Urinary bladder (tissue), 4 donors: Measurements from ENCODE around the gene EXOSC6. TPM values are rescaled to one million over a fixed set of nuclear protein-coding genes. Genes with fewer than 3 reads are reported as not detected.
A peak's percentile ranks its signal among the peaks of the same experiment; 100 is the strongest.
"Not testable (repeated sequence)": the region's sequence is repeated elsewhere in the genome, so short reads cannot be mapped to it uniquely, and the experiment has no call there.

Experiments
- DNase-seq: peaks from one replicate; pipeline ENCODE4 v3.0.0-alpha.2; 2015; ENCODE audit errors: extremely low spot score
- H3K27ac ChIP-seq: one replicate; pipeline ENCODE4 v1.5.1; 2013; ENCODE audit warnings: low read depth, mild to moderate bottlenecking, moderate library complexity
- H3K36me3 ChIP-seq: one replicate; pipeline ENCODE4 v1.6.1; 2013; ENCODE audit warnings: mild to moderate bottlenecking, moderate library complexity; ENCODE audit not compliant: insufficient read depth
- H3K4me1 ChIP-seq: one replicate; pipeline ENCODE4 v1.6.1; 2013; ENCODE audit warnings: mild to moderate bottlenecking, moderate library complexity; ENCODE audit not compliant: insufficient read depth
- H3K4me3 ChIP-seq: one replicate; pipeline ENCODE4 v1.5.1; 2013; ENCODE audit warnings: low read depth, low read length
- WGBS: extraction: QIAGEN DNeasy Blood & Tissue Kit; methylation state at CpG from one replicate; pipeline ENCODE4 v1.1.7; 2013; 5-methylcytosine and 5-hydroxymethylcytosine counted together
- polyA plus RNA-seq: library from polyadenylated mRNA; stranded (reverse); fragments of 200-250 nt; gene quantifications from one replicate; pipeline ENCODE4 v1.2.3, GENCODE V29; 2013
- total RNA-seq: library from RNA; depleted of rRNA; stranded (reverse); fragments of >200 nt; gene quantifications from one replicate; pipeline ENCODE4 v1.2.3, GENCODE V29; 2014
- donor health status: healthy with polysubstance abuse.
- donor health status: healthy.

The EXOSC6 gene
- total and polyA plus RNA-seq, 2 donors, result 11.1 to 35.5 TPM

- no peak for DNase-seq
- peaks cover 15% of the 10 kb centered on the region for H3K36me3 ChIP-seq
- 94% methylated on average over 12 of the region's 12 CpGs for WGBS
These were observed 17.7 kb upstream of the EXOSC6 start for GRCh38 chr16:70269471-70269870.

GRCh38 chr16:70267922-70268321 is 16.2 kb upstream of the EXOSC6 start:
- H3K4me1 ChIP-seq, H3K4me3 ChIP-seq, DNase-seq, H3K27ac ChIP-seq: not testable (repeated sequence)
- peaks cover 15% of the 10 kb centered on the region for H3K36me3 ChIP-seq
- WGBS, result 92% methylated on average over 10 of the region's 10 CpGs

More at GRCh38 chr16:70269471-70269870, 17.7 kb upstream of the EXOSC6 start:
- H3K4me1 ChIP-seq, result no peaks in the 10 kb centered on the region
- H3K4me3 ChIP-seq, result no peak overlapping the region
- no peak overlapping the region for H3K27ac ChIP-seq

- no peaks in the 10 kb centered on the region for H3K4me1 ChIP-seq
- H3K27ac ChIP-seq, result no peak overlapping the region
- no peak overlapping the region for H3K4me3 ChIP-seq
- H3K36me3 ChIP-seq, result peaks cover 14% of the 10 kb centered on the region
- WGBS, result 51% methylated on average over 6 of the region's 6 CpGs
- no peak for DNase-seq
These were observed 15.8 kb upstream of the EXOSC6 start for GRCh38 chr16:70267516-70267915.

GRCh38 chr16:70259903-70260302 is 8.2 kb upstream of the EXOSC6 start:
- not testable (repeated sequence) for H3K4me3 ChIP-seq, DNase-seq, H3K4me1 ChIP-seq, H3K36me3 ChIP-seq, H3K27ac ChIP-seq
- 98% methylated on average over 5 of the region's 6 CpGs for WGBS

GRCh38 chr16:70258946-70259345 is 7.2 kb upstream of the EXOSC6 start:
- Histone ChIP-seq H3K27ac (no peak overlapping the region), H3K4me3 (no peak overlapping the region), H3K36me3 (peaks cover 9% of the 10 kb centered on the region), H3K4me1 (no peaks in the 10 kb centered on the region)
- WGBS, result 96% methylated on average over 10 of the region's 10 CpGs
- DNase-seq, result no peak

GRCh38 chr16:70258065-70258464 is 6.3 kb upstream of the EXOSC6 start:
- Histone ChIP-seq H3K4me1 (no peaks in the 10 kb centered on the region), H3K27ac (no peak overlapping the region), H3K36me3 (peaks cover 9% of the 10 kb centered on the region), H3K4me3 (no peak overlapping the region)
- no peak for DNase-seq
- WGBS, result 95% methylated on average over 14 of the region's 14 CpGs

GRCh38 chr16:70257391-70257790 is 5.7 kb upstream of the EXOSC6 start:
- Histone ChIP-seq H3K36me3 (peaks cover 9% of the 10 kb centered on the region), H3K4me1 (no peaks in the 10 kb centered on the region), H3K27ac (no peak overlapping the region), H3K4me3 (no peak overlapping the region)
- WGBS, result 72% methylated on average over 4 of the region's 4 CpGs
- DNase-seq, result no peak

DNA sequence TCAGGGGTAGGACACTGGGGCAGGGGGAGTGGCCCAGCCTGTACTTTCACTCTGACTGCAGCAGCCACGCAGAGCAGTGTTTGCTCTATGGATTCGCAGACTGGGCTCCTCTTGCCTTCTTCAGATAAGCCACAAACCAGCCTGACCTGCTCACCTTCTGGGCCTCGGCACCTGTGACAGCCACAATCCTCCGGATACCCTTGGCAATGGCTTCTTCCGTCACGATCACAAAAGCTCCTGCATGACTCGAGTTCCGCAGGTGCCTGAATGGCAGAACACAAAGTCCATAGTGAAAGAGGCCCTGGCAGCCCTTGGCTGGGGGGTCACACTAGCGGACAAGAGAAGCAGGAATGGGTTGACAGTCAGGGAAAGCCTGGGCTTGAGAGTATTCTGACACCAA is 3.8 kb upstream of the EXOSC6 start:
- Histone ChIP-seq H3K4me3 (no peak overlapping the region), H3K4me1 (no peaks in the 10 kb centered on the region), H3K27ac (no peak overlapping the region), H3K36me3 (peaks cover 8% of the 10 kb centered on the region)
- DNase-seq, result no peak
- WGBS, result 95% methylated on average over 9 of the region's 9 CpGs

DNA sequence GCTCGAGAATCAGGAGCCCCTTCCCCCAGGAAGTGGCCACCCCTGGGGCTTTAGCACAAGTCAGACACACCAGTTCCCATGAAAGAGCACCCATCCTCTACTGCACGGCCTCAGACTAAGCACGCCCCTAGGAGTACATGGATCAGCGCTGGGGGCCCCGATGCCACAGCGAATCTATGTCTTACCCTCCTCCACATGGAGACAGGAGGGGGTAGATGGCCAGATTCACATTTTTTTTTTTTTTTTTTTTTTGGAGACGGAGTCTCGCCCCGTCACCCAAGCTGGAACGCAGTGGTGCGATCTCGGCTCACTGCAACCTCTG is 3.2 kb upstream of the EXOSC6 start:
- Histone ChIP-seq H3K27ac (no peak overlapping the region), H3K4me1 (no peaks in the 10 kb centered on the region), H3K36me3 (peaks cover 8% of the 10 kb centered on the region), H3K4me3 (no peak overlapping the region)
- 93% methylated on average over 12 of the region's 12 CpGs for WGBS
- DNase-seq, result no peak

DNA sequence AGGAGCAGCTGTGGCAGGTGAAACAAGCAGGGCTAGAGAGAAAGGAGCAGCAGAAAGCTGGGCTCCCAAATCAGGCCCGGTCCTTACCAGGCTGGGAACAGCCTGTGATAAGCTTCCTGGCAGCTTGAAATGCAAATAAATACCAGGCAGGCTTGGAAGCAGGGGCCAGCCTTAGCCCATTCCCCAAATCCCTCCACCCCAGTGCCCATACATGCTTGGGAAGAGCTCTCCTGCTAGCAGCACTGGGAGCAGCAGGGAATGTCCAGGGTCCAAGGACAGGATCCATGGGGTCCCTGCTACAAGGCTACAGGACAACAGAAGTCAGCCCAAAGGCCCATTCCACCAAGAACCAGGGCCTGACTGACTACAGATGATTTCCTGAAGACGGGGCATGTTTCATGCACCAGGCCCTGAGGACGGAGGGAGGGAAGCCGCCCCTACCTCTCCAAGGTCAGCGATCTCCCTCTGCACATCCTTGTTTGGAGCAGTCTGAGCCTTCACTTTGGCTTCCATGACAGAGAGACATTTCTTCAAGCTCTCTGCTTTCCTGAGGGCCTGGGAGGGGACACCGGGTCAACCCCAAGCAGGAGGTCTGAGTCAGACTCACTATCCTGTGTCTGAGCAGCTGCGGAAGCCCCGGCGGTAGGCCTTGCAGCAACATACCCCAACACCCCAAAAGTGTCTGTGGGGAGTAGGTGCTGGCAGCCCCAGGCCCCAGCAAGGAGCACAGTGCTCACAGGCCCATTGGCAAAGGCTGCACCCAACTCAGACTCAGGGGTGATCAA is 2.6 kb upstream of the EXOSC6 start:
- Histone ChIP-seq H3K36me3 (peaks cover 8% of the 10 kb centered on the region), H3K27ac (no peak overlapping the region), H3K4me3 (no peak overlapping the region), H3K4me1 (no peaks in the 10 kb centered on the region)
- no peak for DNase-seq
- 92% methylated on average over 9 of the region's 9 CpGs for WGBS

GRCh38 chr16:70253291-70254106 is 1.8 kb upstream of the EXOSC6 start:
- peaks cover 8% of the 10 kb centered on the region for H3K36me3 ChIP-seq
- no peak overlapping the region for H3K27ac ChIP-seq
- no peak overlapping the region for H3K4me3 ChIP-seq
- H3K4me1 ChIP-seq, result no peaks in the 10 kb centered on the region
- DNase-seq, result no peak
- WGBS, result 79% methylated on average over 16 of the region's 16 CpGs

- no peaks in the 10 kb centered on the region for H3K4me1 ChIP-seq
- no peak overlapping the region for H3K4me3 ChIP-seq
- no peak for DNase-seq
- 76% methylated on average over 21 of the region's 21 CpGs for WGBS
- H3K27ac ChIP-seq, result no peak overlapping the region
- peaks cover 5% of the 10 kb centered on the region for H3K36me3 ChIP-seq
These were observed 732 bp upstream of the EXOSC6 start for GRCh38 chr16:70252355-70252988.

DNA sequence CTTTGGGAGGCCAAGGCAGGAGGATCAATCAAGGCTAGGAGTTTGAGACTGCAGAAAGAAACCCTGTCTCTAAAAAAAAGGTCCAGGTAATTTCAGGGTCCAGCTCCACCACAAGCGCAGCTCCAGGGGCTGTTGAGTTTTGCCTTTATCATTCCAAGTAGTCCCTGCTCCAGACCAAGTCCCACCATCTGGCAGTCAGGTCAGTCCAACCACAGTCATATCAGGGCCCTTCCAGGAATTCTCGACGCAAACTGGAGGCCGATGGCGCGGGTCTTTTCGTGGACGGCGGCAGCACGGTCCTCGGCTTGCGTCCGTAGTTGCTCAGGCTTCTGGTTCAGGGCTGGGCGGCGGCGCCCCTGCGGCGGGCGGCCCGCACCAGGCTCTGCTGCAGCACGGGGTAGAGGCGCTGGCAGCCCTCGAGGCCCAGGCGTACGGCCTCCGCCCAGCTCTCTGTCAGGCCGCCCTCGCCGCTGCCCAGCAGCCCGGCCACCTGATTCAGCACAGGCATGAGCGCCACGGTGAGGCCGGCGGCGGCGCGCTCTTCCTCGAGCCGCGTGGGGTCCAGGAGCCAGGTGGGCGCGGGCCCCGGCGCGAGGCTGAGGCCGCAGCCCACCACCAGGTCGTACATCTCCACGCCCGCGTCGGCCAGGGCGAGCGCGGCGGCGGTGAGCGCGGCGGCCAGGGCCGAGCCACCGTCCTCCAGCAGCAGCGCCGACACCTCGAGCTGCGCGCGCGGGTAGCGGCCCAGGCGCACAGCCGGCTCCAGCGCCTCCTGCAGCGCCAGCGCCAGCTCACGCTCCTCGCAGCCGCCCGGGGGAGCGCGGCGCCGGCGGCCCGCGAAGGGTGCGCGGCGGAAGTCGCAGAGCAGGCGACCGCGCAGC is 752 bp downstream of the EXOSC6 start:
- WGBS, result under 1% methylated on average over 92 of the region's 92 CpGs

More for the DNA sequence above, 752 bp downstream of the EXOSC6 start:
- Histone ChIP-seq H3K36me3 (peaks cover 3% of the 10 kb centered on the region), H3K4me3 (peak overlapping the region; percentile 95), H3K4me1 (no peaks in the 10 kb centered on the region), H3K27ac (peak overlapping the region; percentile 91)
- no peak for DNase-seq
